HG02642 (cell line): ENCODE data around the gene LRRC4B.

Experiments used
- ATAC-seq: cut with Tn5 transposase; IDR thresholded peaks from one replicate; pipeline ENCODE4 v1.9.1; 2021; ENCODE audit warnings: mild to moderate bottlenecking; ENCODE audit not compliant: unreplicated experiment, poor library complexity

LRRC4B gene

GRCh38 chr19:50555450-50556281 lies 12.6 kb downstream of the LRRC4B start:
- ATAC-seq: no peak

DNA sequence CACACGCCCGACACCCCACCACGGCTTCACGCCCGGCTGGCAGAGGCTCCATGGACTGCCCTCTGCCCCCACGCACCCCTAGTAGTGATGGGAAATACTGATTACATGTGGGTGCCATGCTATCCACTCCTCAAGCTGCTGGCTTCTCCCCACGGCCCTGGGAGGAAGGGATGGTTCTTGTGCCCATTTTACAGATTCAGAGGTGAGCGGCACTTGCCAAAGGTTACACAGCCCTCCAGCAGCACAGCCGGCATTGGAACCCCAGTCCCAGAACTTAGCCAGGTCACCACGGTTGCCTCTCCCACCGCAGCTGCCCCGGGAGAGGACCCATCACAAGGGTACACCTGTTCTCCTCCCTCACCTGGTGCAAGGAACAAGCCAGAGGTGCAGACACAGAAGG lies 13.2 kb downstream of the LRRC4B start:
- no peak for ATAC-seq

GRCh38 chr19:50554212-50554611 lies 14.0 kb downstream of the LRRC4B start:
- ATAC-seq: no peak

- no peak for ATAC-seq
Observed at GRCh38 chr19:50553134-50553703, 15.0 kb downstream of the LRRC4B start.

DNA sequence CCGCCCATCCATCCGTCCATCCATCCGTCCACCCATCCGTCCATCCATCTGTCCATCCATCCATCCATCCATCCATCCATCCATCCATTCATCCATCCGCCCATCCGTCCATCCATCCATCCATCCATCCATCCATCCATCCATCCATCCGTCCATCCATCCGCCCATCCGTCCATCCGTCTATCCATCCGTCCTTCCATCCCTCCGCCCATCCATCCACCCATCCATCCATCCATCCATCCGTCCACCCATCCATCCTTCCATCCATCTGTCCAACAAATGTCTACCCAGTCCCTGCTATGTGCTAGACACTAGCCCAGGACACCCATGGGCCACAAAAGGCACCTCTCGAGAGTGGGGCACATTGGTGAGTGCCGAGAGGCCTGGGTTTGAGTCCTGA lies 15.7 kb downstream of the LRRC4B start:
- no peak for ATAC-seq

DNA sequence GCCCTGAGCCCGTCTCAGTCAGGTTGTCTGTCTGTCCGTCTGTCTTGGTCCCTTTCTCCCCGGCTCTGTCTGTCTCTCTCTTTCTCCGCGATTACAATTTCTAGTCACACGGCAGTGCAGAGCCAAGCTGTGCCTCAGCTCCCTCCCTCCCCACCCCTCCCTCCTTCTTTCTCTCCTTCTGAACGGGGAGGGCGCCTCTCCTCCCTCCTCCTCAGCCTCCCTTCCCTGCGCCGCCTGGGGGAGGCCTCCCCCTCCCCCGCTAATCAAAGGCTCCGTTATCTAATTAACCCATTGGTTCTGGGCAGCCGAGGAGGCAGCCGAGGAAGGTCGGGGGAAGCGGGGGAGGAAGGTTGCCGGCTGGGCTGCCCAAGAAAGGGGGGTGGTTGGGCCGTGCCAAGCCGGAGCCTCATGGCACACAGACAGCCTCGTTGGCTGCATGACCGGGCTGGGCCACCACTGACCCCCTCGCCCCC lies 16.5 kb downstream of the LRRC4B start:
- ATAC-seq: no peak

DNA sequence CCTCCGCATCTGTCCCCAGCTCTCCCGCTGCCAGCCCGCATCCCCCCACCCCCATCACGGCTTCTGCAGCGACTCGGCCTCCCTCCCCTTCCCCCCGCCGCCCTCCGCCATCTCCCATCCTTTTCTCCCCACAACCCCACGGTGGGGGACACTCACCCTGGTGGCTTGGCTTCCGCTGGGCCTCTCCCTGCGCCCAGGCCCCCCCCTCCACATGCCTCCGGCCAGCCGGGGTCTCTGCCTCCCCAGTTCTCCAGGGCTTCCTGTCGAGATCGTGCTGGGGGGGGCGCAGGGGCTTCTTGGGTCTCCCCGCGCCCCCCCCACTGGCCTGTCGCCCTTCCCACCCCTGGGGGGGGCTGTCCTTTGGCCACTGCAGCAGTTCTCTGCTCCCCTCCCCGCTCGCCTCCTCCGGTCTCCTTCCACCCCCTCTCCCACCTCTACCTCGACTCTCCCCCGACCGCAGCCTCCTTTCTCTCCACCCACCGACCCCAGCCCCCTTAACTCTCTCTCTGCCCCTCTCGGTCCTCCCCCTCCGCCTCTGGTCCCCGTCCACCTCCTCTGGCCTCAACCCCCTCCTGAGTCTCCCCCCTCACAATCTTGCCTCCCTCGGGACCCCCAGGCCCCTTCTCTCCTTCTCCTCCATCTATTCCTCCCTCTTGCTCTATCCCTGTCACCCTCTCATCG lies 17.1 kb downstream of the LRRC4B start:
- no peak for ATAC-seq

- ATAC-seq: no peak
Observed at GRCh38 chr19:50550594-50550966, 17.7 kb downstream of the LRRC4B start.

- no peak for ATAC-seq
Observed at GRCh38 chr19:50549927-50550593, 18.2 kb downstream of the LRRC4B start.

GRCh38 chr19:50549059-50549926 lies 18.9 kb downstream of the LRRC4B start:
- ATAC-seq: no peak

DNA sequence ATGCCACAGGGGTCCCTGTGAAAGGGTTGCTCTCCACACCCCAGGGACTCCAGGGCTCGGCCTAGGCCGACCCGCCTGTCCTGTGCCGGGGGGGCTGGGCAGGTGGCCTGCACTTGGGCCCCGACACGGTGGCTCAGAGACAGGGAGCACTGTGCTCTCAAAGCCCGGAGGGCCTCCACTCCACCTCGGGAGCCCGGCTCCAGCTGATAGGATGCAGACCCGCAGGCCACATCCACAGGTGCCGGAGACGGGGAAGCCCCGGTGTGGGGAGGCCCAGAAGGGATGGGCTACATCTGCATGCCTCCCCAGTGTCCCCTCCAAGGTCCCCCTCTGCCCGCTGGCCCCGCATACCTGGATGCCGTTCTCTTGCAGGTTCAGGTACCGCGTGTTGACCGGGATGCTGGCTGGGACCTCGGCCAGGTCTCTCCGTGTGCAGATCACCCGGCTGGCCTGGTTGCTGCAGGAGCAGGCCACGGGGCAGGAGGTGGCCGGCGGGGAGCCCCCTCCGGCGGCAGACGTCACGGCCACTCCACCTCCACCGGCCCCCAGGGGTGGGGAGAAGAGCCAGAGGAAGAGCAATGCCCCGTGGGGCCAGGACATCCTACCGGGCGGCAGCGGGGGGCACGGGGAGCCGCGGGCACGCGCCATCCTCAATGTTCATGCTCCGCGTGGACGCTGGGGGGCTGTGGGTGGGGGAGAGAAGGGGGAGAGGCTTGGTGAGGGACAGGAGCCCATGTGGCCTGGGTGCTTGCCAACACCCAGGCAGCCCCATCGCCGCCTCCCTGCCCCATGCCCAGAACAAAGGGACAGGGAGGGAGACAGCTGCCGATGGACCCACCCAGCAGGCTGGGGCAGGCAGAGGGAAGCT lies 19.8 kb downstream of the LRRC4B start:
- no peak for ATAC-seq

DNA sequence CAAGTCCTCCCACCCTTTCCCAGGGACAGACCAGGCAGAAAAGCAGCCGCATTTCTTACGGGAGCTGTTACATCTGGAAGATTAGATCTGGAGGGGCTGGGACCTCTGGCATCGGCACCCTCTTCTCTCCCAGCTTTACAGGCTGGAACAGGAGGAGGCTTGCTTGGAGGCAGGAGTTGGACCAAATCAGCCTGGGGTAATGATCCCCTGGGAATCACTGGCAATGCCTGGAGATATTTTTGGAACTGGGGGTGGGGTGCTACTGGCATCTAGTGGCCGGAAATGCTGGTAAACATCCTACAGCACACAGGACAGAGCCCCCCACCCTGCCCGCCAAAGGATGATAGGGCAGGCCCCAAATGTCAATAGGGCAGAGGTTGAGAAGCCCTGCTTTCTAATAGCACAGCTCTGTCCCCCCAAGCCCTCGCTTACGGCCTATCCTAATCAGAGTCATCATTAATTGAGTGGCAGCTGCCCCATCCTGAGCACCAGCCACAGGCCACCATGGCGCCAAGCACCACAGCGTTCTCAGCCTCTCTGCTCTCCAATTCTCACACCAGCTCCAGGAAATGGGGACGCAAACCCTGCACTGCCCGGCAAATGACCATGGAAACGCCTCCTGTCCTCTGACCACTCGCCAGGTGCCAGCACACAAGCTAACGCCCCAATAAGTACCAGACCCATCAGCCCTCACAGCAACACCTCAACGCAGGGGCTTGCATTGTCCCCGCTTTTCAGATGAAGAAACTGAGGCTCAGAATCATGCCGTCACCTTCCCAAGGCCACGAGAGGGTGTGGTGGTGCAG lies 20.6 kb downstream of the LRRC4B start:
- no peak for ATAC-seq

DNA sequence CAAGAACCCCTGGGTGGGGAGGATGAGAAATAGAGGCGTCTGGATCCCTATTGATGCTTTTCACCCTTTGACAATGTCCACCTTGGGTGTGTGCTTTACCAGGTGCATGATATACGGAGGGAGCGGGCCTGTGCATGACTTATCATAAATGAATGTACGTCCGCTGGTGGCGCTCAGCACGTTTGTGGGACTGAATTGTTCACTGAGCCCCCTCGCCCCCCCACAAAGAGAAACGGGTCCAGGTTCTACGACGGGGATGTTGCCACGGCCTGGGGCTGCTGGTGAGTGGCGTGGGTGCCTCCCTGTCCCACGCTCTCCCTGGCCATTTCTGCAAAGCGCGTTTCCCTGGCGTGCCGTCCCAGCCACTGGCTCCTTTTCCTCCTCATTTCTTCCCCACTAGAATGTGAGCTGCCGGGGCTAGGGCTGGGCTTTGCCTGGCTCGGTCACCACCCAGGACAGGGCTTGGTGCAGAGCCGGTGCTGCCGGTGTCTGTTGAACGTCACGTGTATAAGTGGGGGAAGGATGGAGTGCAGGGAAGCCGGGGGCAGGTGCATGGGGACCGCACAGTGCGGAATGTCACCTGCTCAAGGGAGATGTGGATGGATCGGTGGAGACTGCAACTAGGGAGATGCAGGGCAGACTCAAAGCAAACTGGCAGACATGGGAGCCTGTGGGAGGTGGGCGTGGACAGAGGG lies 21.6 kb downstream of the LRRC4B start:
- no peak for ATAC-seq

DNA sequence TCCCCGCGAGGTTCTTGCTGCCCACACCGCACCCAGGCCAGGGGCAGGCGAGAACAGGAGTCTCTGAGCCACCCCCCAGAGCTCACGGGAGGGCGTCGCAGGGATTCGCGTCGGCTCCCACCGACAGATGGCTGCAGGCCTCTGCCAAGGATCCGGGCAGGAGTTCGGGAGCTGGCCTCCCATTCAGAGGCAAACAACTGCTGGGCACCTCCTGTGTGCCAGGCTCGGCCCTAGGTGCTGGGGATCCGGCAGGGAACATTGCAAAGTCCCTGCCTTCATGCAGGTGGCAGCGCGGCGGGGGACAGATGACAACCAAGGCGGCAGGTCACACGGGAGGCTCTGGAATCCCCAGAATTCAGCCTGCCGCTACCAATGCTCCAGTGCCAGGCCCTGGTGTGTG lies 25.3 kb downstream of the LRRC4B start:
- no peak for ATAC-seq

DNA sequence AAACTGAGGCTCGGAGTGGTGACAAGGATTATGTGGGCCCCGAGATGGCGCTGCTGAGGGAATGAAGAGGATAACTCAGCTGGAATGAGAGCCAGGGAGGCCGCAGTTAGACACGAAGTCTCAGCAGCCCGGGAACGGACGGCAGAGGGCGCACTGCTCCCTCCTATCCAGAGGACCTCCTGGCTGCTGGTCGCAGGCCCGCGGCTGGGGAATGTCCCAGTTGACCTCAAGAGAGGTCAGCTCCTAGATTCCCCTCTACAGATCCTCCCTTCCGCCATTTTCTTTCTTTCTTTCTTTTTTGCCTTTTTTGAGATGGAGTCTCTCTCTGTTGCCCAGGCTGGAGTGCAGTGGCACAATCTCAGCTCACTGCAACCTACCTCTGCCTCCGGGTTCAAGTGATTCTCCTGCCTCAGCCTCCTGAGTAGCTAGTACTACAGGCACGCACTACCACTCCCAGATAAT lies 30.4 kb downstream of the LRRC4B start:
- no peak for ATAC-seq

- no peak for ATAC-seq
Observed at GRCh38 chr19:50537306-50537685, 30.9 kb downstream of the LRRC4B start.

DNA sequence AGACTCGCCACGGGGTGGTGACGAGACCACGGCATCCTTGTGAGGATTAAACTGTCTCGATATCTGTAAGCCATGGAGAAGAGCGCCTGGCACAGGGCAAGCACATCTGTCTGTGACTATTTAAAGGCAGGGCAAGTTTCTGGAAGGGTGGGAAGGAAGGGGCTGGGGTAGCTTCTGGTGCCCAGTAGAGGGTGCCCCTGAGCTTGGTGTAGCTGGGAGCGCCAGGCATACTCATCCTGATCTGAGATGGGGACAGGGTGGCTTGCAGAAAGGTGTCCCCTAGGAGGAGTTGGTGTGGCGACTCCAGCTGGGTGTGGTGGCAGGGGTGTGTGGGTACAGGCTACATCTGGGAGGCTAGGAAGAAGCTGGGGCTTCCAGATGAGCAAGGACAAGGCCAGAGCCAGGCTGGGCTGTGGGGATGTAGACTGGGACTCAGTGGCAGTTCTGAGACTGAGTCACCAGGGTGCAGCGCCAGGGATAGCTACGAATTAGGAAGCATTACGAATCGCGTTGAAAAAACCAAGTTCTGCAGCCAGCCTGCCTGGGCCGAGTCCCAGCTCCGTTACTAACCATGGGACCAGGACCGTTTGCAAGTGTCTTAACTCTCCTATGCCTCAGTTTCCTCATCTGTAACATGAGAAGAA lies 31.5 kb downstream of the LRRC4B start:
- no peak for ATAC-seq
